ENCODE measurements around the gene HSDL2. TPM values are rescaled to one million over a fixed set of nuclear protein-coding genes. Genes with fewer than 3 reads are reported as not detected.

HSDL2 gene
- total and polyA plus RNA-seq, 10 of the 15 experiments (the other 5 are each of a cell fraction or from before 2014, with no cell fraction given), result 20.9 to 46.1 (median 27.0) TPM

GRCh38 chr9:112339886-112340285 is 40.0 kb upstream of the HSDL2 start:
- in situ Hi-C loops (cut with MboI), result no loop called here
- SMC1A ChIA-PET (ENCODE audit: uncharacterized antibody, unreplicated experiment), result no interaction called here
- TF ChIP-seq NFIC (IDR thresholded peaks at IDR 0.05; ENCODE audit: low read depth, low read length), result no peak
- no peak for TF ChIP-seq SP1 (IDR thresholded peaks at IDR 0.05; ENCODE audit: low read depth, low read length)
- no peak for TF ChIP-seq RBBP5 (conservative IDR thresholded peaks at IDR 0.05)
- no peak for TF ChIP-seq ZNF24 (IDR thresholded peaks at IDR 0.05)
- TF ChIP-seq IKZF2 (IDR thresholded peaks at IDR 0.05), result no peak
- TF ChIP-seq PBX3 (IDR thresholded peaks at IDR 0.05; ENCODE audit: insufficient replicate concordance, low read depth, low read length), result no peak
- TF ChIP-seq E4F1 (IDR thresholded peaks at IDR 0.05; ENCODE audit: borderline replicate concordance, partially characterized antibody), result no peak
- TF ChIP-seq RELA (IDR thresholded peaks at IDR 0.05; ENCODE audit: borderline replicate concordance, partially characterized antibody), result no peak
- no peak for TF ChIP-seq SREBF1 (IDR thresholded peaks at IDR 0.05; ENCODE audit: low read length)
- TF ChIP-seq HDAC6 (IDR thresholded peaks at IDR 0.05; ENCODE audit: unreplicated experiment), result no peak
- no peak for TF ChIP-seq ZBTB4 (CRISPR knock-in tag; IDR thresholded peaks at IDR 0.05)
- no peak for TF ChIP-seq PRDM15 (CRISPR knock-in tag; IDR thresholded peaks at IDR 0.05)
- TF ChIP-seq CHD2 (IDR thresholded peaks at IDR 0.05; ENCODE audit: borderline replicate concordance, low read depth, low read length), result no peak

More at GRCh38 chr9:112339886-112340285, 40.0 kb upstream of the HSDL2 start:
- Histone ChIP-seq H3K4me3 (no peak overlapping the region), H3K4me1 (ENCODE audit: control insufficient read depth, insufficient read depth, low read length) (no peaks in the 10 kb centered on the region), H3K27ac (ENCODE audit: control insufficient read depth, insufficient read depth) (no peak overlapping the region), H3K9ac (ENCODE audit: control insufficient read depth, insufficient read depth, low read length) (no peak overlapping the region), H3K79me2 (ENCODE audit: control insufficient read depth, insufficient read depth, low read length) (no peaks in the 10 kb centered on the region), H4K20me1 (ENCODE audit: control insufficient read depth, insufficient read depth) (no peaks in the 10 kb centered on the region), H3K36me3 (ENCODE audit: control insufficient read depth in 2 of 2, insufficient read depth in 2 of 2, low read length in 1 of 2) (no peaks in the 10 kb centered on the region), H3K4me2 (ENCODE audit: control insufficient read depth, insufficient read depth) (no peak overlapping the region), H2AFZ (ENCODE audit: control insufficient read depth, low read depth, low read length) (no peak overlapping the region), H3K27me3 (replicated peaks in 1 of 2; ENCODE audit: control insufficient read depth in 2 of 2, insufficient read depth in 2 of 2, low read length in 1 of 2) (no peaks in the 10 kb centered on the region), H3K9me3 (replicated peaks; ENCODE audit: control insufficient read depth, insufficient read depth, low read length) (no peaks in the 10 kb centered on the region)
- intact Hi-C loops (cut with micrococcal nuclease; ENCODE audit: unreplicated experiment), result no loop called here
- BruUV-seq (replicated peaks), result no TSS peak
- ChIA-PET RAD21 (ENCODE audit: unreplicated experiment) (interaction anchor here (0.6 kb wide), 1 partner anchor 8 kb away, joined by 3 read pairs; no protein-coding TSS in a partner anchor), CTCF (no interaction called here), POLR2A (no interaction called here)
- FAIRE-seq, result no peak
- no peak for DNase-seq (ENCODE audit: low read depth, low spot score)
- no peak for ATAC-seq
- WGBS (ENCODE audit: insufficient coverage, insufficient replicate concordance, low lambda C conversion rate, missing lambda C conversion rate), result 64% methylated on average over 3 of the region's 3 CpGs
